Measurements from ENCODE around the gene ARHGAP42.
"Not testable (repeated sequence)": the region's sequence is repeated elsewhere in the genome, so short reads cannot be mapped to it uniquely, and the experiment has no call there.

ARHGAP42 gene

GRCh38 chr11:100646545-100646944 lies 40.5 kb upstream of the ARHGAP42 start:
- no peak for FAIRE-seq
- no peak for DNase-seq (ENCODE audit: insufficient read length, low spot score)
- TF ChIP-seq, protein P1, sequence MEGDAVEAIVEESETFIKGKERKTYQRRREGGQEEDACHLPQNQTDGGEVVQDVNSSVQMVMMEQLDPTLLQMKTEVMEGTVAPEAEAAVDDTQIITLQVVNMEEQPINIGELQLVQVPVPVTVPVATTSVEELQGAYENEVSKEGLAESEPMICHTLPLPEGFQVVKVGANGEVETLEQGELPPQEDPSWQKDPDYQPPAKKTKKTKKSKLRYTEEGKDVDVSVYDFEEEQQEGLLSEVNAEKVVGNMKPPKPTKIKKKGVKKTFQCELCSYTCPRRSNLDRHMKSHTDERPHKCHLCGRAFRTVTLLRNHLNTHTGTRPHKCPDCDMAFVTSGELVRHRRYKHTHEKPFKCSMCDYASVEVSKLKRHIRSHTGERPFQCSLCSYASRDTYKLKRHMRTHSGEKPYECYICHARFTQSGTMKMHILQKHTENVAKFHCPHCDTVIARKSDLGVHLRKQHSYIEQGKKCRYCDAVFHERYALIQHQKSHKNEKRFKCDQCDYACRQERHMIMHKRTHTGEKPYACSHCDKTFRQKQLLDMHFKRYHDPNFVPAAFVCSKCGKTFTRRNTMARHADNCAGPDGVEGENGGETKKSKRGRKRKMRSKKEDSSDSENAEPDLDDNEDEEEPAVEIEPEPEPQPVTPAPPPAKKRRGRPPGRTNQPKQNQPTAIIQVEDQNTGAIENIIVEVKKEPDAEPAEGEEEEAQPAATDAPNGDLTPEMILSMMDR (IDR thresholded peaks at IDR 0.05; ENCODE audit: insufficient read depth, missing control alignments) = no peak

DNA sequence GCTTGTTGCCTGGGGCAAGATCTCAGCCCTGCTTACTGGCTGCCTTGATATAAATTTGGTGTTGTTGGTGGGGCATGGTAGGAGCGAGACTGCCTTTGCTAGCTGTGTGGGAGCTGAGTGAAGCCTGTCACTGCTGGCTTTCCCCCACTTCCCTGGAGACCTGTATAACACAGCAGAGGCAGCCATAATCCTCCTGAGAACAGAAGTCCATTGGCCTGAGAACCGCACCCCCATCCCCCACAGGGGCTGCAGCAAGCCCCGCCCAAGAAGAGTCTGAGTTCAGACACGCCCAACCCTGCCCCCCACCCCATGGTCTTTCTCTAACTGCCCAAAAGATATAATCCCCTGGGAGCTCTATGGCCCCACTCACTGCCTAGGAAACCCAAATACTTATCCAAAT lies 39.2 kb upstream of the ARHGAP42 start:
- FAIRE-seq (no peak), DNase-seq (ENCODE audit: insufficient read length, low spot score) (no peak)
- TF ChIP-seq, protein P1 (IDR thresholded peaks at IDR 0.05; ENCODE audit: insufficient read depth, missing control alignments) = no peak

- TF ChIP-seq, protein P1 (IDR thresholded peaks at IDR 0.05; ENCODE audit: insufficient read depth, missing control alignments) = no peak
- peak; percentile 32 for FAIRE-seq
- DNase-seq (ENCODE audit: insufficient read length, low spot score) = no peak
Observed at GRCh38 chr11:100663583-100663982, 23.5 kb upstream of the ARHGAP42 start.

DNA sequence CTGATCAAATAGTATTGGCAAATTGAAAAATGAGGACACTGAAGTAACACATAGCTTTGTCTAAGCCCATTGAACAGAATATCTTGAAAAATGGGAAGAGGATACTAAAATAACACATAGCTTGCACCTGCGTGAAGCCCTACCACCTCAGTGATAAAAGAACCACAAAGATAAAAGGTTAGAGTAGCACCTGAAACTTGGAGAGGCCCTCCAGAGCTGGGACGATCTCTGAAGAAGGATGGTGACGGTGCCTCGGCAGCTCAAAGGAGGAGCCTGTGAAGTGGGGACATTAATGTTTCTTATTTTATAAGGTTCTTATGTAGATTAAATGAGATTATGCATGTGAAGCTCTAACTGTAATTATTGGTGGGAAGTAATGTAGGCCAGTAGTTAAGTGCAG lies 23.1 kb upstream of the ARHGAP42 start:
- FAIRE-seq (no peak), DNase-seq (ENCODE audit: insufficient read length, low spot score) (no peak)
- TF ChIP-seq, protein P1 (IDR thresholded peaks at IDR 0.05; ENCODE audit: insufficient read depth, missing control alignments) = no peak

GRCh38 chr11:100666816-100667215 lies 20.3 kb upstream of the ARHGAP42 start:
- DNase-seq (ENCODE audit: insufficient read length, low spot score); FAIRE-seq: not testable (repeated sequence)

DNA sequence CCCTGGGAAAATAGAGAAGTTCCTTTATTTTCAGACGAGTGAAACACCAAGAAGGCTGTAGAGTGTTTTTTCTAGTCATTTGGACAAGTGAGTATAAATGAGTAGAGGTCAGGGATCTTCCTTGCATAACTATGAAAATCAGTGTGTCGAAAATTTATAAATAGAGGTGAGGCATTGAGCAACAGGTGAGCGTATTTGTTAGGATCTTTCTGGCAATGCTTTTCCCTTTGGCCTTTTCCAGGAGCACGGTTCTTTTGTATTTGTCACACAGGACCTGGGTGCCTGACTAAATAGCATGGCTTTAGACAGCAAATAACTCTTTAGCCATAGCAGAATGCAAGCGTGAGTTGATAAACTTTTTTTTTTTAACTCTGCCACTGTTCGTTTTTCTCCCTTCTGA lies 19.6 kb upstream of the ARHGAP42 start:
- DNase-seq (ENCODE audit: insufficient read length, low spot score) = no peak
- TF ChIP-seq, protein P1 (IDR thresholded peaks at IDR 0.05; ENCODE audit: insufficient read depth, missing control alignments) = no peak
- no peak for FAIRE-seq

DNA sequence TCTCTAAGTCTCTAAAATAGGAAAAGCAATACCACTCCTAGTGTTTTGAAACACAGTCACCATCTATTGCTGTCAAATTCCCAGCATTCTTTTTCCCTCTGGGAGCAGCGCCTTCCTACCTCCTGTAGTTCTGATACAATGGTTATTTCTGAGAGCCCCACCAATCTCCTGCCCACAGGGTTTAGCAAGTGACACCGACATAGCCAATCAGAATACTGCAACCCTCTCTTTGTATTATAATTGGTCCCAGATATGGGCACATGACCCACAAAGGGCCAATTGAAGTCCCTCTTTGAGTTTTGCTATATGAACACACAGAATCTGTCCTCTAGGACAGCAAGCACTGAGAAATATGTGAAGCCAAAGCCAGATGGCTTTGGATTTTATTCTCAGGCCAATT lies 16.9 kb upstream of the ARHGAP42 start:
- DNase-seq (ENCODE audit: insufficient read length, low spot score) (no peak), FAIRE-seq (no peak)
- TF ChIP-seq, protein P1 (IDR thresholded peaks at IDR 0.05; ENCODE audit: insufficient read depth, missing control alignments) = no peak

- TF ChIP-seq, protein P1 (IDR thresholded peaks at IDR 0.05; ENCODE audit: insufficient read depth, missing control alignments) = no peak
- FAIRE-seq (no peak), DNase-seq (ENCODE audit: insufficient read length, low spot score) (no peak)
Observed at GRCh38 chr11:100671471-100671870, 15.6 kb upstream of the ARHGAP42 start.
